GM21367 (cell line): Measurements from ENCODE around the gene HIPK3.
"Not testable (repeated sequence)": the region's sequence is repeated elsewhere in the genome, so short reads cannot be mapped to it uniquely, and the experiment has no call there.

Experiments
- ATAC-seq: cut with Tn5 transposase; IDR thresholded peaks from one replicate; pipeline ENCODE4 v1.9.1; 2021; ENCODE audit not compliant: unreplicated experiment

HIPK3 gene

GRCh38 chr11:33258631-33259205, 1.5 kb downstream of the HIPK3 start:
- ATAC-seq: peak; percentile 16

GRCh38 chr11:33259869-33260268, 2.7 kb downstream of the HIPK3 start:
- ATAC-seq: no peak

GRCh38 chr11:33261350-33261749, 4.2 kb downstream of the HIPK3 start:
- ATAC-seq: not testable (repeated sequence)

GRCh38 chr11:33262011-33262645, 4.9 kb downstream of the HIPK3 start:
- no peak for ATAC-seq

GRCh38 chr11:33263549-33263948, 6.4 kb downstream of the HIPK3 start:
- ATAC-seq: no peak

- ATAC-seq: no peak
These were observed 7.7 kb downstream of the HIPK3 start for GRCh38 chr11:33264926-33265325.

GRCh38 chr11:33266393-33267215, 9.4 kb downstream of the HIPK3 start:
- ATAC-seq: no peak

GRCh38 chr11:33268945-33269540, 11.9 kb downstream of the HIPK3 start:
- no peak for ATAC-seq

- ATAC-seq: no peak
These were observed 12.6 kb downstream of the HIPK3 start for GRCh38 chr11:33269822-33270221.

GRCh38 chr11:33271059-33271458, 13.9 kb downstream of the HIPK3 start:
- ATAC-seq: no peak

GRCh38 chr11:33272338-33273107, 15.3 kb downstream of the HIPK3 start:
- no peak for ATAC-seq

- peak; percentile 53 for ATAC-seq
These were observed 16.5 kb downstream of the HIPK3 start for GRCh38 chr11:33273656-33274055.

- ATAC-seq: no peak
These were observed 23.2 kb downstream of the HIPK3 start for GRCh38 chr11:33280411-33280810.

- ATAC-seq: no peak
These were observed 24.6 kb downstream of the HIPK3 start for GRCh38 chr11:33281758-33282157.

GRCh38 chr11:33284818-33285217, 27.6 kb downstream of the HIPK3 start:
- ATAC-seq: no peak

- ATAC-seq: no peak
These were observed 33.1 kb downstream of the HIPK3 start for GRCh38 chr11:33290319-33290718.

GRCh38 chr11:33291004-33291777, 34.0 kb downstream of the HIPK3 start:
- ATAC-seq: peak; percentile 49

GRCh38 chr11:33292311-33292710, 35.1 kb downstream of the HIPK3 start:
- no peak for ATAC-seq

- ATAC-seq: no peak
These were observed 37.0 kb downstream of the HIPK3 start for GRCh38 chr11:33294224-33294623.

- no peak for ATAC-seq
These were observed 37.6 kb downstream of the HIPK3 start for GRCh38 chr11:33294797-33295196.
